ENCODE measurements around the gene LRRK1. TPM values are rescaled to one million over a fixed set of nuclear protein-coding genes. Genes with fewer than 3 reads are reported as not detected.

Gene LRRK1
- total RNA-seq, 4 donors from 2014 or later = 9.4 to 35.5 (median 16.9) TPM

DNA sequence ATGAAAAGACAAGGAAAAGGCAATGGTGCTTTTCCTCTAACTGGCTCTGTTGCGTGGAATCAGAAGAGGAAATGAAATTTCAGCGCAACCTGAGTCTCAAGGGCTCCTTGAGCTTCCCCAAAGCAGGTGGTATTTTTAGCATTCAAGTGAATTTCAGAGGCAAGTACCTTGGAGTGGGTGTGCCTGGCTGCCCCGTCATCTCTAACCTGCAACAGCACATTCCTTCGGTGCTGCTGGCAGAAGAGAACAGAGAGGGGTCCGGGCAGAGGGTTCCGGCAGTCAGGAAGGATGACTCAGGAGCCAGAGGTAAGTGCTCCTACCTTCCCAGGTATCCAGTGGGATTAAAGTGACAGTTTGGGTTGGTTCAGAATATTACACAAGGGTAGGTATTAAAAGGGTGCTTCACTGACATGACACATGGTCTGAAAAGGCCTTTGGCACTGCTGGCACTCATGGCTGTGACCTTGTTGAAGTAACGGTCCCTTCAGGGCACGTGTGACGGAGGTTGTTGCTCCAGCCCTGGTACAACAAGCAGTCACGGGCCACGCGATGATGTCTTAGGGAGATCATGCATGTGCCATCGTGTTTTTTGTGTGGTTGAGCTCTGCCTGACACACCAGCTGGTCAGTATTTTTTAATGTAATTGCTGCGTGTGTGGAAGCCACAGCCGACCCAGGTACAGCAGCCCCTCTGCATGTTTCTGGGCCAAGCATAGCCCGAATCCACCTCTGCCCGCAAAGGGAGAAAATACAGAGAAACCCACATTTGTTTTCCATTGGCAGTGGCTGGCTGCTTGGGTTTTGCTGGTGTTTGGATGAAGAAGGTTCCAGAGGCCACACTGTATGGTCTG lies 75.7 kb downstream of the LRRK1 start:
- DNase-seq (ENCODE audit: low spot score) (no peak), ATAC-seq (ENCODE audit: low FRiP score) (no peak)
- TF ChIP-seq, protein P1, sequence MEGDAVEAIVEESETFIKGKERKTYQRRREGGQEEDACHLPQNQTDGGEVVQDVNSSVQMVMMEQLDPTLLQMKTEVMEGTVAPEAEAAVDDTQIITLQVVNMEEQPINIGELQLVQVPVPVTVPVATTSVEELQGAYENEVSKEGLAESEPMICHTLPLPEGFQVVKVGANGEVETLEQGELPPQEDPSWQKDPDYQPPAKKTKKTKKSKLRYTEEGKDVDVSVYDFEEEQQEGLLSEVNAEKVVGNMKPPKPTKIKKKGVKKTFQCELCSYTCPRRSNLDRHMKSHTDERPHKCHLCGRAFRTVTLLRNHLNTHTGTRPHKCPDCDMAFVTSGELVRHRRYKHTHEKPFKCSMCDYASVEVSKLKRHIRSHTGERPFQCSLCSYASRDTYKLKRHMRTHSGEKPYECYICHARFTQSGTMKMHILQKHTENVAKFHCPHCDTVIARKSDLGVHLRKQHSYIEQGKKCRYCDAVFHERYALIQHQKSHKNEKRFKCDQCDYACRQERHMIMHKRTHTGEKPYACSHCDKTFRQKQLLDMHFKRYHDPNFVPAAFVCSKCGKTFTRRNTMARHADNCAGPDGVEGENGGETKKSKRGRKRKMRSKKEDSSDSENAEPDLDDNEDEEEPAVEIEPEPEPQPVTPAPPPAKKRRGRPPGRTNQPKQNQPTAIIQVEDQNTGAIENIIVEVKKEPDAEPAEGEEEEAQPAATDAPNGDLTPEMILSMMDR (IDR thresholded peaks at IDR 0.05) = no peak

DNA sequence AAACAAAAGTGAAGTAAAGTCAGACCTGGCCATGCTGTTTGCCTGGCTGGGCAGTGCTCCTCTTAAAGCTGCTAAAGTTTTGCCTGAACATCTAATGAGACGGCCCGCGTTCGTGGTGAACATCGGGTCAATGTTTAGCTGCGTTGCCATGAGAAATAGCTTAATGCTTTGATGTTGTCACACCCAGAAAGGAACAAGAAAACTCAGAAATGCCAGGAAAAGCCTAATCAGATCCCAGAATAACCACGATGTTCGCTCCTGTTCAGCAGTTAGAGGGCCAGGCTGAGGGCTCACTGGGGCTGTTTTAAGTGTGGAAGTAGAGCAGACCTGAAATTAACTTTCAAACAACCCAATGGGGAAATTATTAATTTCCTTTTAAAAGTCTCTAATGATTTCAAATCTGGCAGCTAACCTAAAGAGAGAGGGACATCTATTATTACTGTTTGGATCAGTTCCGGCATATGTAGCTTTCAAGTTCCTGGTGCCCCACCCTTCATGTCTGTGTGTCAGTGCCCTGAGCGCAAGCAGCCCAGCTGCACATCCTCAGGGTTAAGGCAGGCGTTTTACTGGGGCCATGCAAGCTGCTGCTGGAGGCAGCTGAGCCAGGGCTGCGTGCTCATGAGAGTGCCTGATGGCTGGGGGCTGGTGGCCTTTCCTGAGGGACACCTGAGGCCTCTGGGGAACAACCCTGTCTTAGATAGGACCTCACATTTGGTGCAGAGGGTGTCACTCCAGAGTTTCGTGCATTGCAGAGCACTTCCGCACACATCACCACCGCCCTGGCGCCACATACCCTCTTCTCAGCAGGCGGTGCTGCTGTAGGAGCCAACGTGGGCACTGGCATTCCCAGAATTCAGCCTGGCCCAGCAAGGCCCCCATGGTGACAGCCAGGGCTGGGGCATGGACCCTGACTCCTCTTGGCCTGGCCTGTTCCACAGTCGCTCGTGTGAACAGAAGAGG lies 76.6 kb downstream of the LRRK1 start:
- ATAC-seq (ENCODE audit: low FRiP score) (no peak), DNase-seq (ENCODE audit: low spot score) (no peak)
- TF ChIP-seq, protein P1 (IDR thresholded peaks at IDR 0.05) = no peak

DNA sequence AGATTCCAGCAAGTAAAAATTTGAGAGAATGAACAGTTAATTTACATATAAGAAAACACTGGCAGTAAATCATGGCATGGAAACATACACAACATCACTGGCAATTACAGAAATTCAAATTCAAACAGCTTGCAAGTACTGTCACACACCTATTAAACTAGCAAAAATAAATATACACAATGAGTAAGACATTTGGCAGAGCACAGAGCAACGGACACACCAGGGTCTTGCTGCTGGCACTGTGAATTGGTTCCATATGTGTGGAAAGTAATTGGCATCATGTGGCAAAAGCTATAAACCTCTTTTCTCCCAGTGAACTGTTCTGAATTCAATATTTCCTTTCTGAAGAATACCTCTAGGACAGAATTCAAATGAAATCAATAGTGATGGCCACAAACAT lies 78.3 kb downstream of the LRRK1 start:
- DNase-seq (ENCODE audit: low spot score) = no peak
- TF ChIP-seq, protein P1 (IDR thresholded peaks at IDR 0.05) = no peak
- ATAC-seq (ENCODE audit: low FRiP score) = no peak

DNA sequence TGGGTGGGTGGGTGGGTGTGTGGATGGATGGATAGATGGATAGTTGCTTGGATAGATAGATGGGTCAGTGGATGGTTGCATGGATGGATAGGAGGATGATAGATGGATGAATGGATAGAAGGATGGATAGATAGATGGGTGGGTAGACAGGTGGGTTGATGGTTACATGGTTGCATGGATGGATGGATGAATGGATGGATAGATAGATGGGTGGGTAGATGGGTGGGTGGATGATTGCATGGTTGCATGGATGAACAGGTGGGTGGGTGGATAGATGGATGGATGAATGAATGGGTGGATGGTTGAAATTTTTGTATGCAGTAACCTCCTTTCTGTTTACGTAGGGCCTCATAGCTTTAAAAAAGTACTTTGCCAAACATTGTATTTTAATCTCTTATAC lies 79.5 kb downstream of the LRRK1 start:
- ATAC-seq (ENCODE audit: low FRiP score) (no peak), DNase-seq (ENCODE audit: low spot score) (no peak)
- TF ChIP-seq, protein P1 (IDR thresholded peaks at IDR 0.05) = no peak

DNA sequence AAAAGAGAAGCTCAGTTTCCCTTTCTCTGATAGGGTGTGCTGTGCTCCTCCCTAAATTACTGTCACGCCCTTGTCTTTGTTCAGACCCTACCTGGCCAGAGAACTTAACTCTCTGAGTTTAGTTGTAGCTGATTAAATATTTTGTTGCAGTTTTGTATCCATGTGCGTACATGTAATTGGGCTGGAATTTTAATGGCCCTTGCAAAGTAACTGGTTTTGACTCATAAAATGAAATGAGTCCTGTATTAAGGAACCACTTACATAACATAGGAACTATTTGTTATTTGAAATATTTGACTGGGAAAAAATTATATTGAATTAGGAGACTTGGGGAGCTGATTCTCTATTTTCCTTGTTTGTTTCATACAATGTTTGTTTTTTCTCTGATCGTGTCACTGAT lies 80.2 kb downstream of the LRRK1 start:
- TF ChIP-seq, protein P1 (IDR thresholded peaks at IDR 0.05) = no peak
- ATAC-seq (ENCODE audit: low FRiP score) (no peak), DNase-seq (ENCODE audit: low spot score) (no peak)

GRCh38 chr15:101000271-101000681 lies 81.1 kb downstream of the LRRK1 start:
- TF ChIP-seq, protein P1 (IDR thresholded peaks at IDR 0.05) = no peak
- ATAC-seq (ENCODE audit: low FRiP score) = no peak
- DNase-seq (ENCODE audit: low spot score) = no peak
